HL-60/S4 treated with retinoic acid at 250 ng/mL for 4 days and 3 days (cell line): ENCODE measurements around the gene CAD.

Experiments
- in situ Hi-C: fragments of 300-500 bp; cut with MboI; formaldehyde crosslinking; loops from 2 replicates; pipeline ENCODE4 v1.7.0; 2022; ENCODE audit warnings: low sequenced_read_pairs

CAD gene

GRCh38 chr2:27275211-27276150, 58.3 kb downstream of the CAD start, which contains the start of gene DNAJC5G:
Gene DNAJC5G, plus strand, starts transcription at chr2:27275433. Its CDS starts 1,296 bp downstream, at chr2:27276729.
- in situ Hi-C loops = loop anchor here (25.0 kb wide), 1 partner anchor 163 kb away; the partner anchor contains the start of genes ABHD1 and CGREF1

- in situ Hi-C loops = loop anchor here (25.0 kb wide), 1 partner anchor 166 kb away; the partner anchor contains the start of genes ABHD1 and CGREF1
Measured at GRCh38 chr2:27278010-27278409, 60.8 kb downstream of the CAD start.

GRCh38 chr2:27280826-27281225, 63.7 kb downstream of the CAD start:
- in situ Hi-C loops = loop anchor here (25.0 kb wide), 1 partner anchor 169 kb away; the partner anchor contains the start of genes ABHD1 and CGREF1

GRCh38 chr2:27281442-27281841, 64.3 kb downstream of the CAD start:
- in situ Hi-C loops = loop anchor here (25.0 kb wide), 1 partner anchor 169 kb away; the partner anchor contains the start of genes ABHD1 and CGREF1

GRCh38 chr2:27281855-27282559, 64.8 kb downstream of the CAD start, which contains the start of gene TRIM54:
Gene TRIM54, plus strand, starts transcription at chr2:27282429. Its CDS starts 303 bp downstream, at chr2:27282732.
- in situ Hi-C loops = loop anchor here (25.0 kb wide), 1 partner anchor 170 kb away; the partner anchor contains the start of genes ABHD1 and CGREF1

GRCh38 chr2:27282892-27283291, 65.7 kb downstream of the CAD start:
- in situ Hi-C loops = loop anchor here (25.0 kb wide), 1 partner anchor 171 kb away; the partner anchor contains the start of genes ABHD1 and CGREF1

GRCh38 chr2:27284996-27285395, 67.8 kb downstream of the CAD start:
- in situ Hi-C loops = loop anchor here (25.0 kb wide), 1 partner anchor 173 kb away; the partner anchor contains the start of genes ABHD1 and CGREF1

- in situ Hi-C loops = loop anchor here (25.0 kb wide), 1 partner anchor 173 kb away; the partner anchor contains the start of genes ABHD1 and CGREF1
Measured at GRCh38 chr2:27285481-27285880, 68.3 kb downstream of the CAD start.

- in situ Hi-C loops = loop anchor here (25.0 kb wide), 1 partner anchor 176 kb away; the partner anchor contains the start of genes ABHD1 and CGREF1
Measured at GRCh38 chr2:27288610-27289009, 71.4 kb downstream of the CAD start.

GRCh38 chr2:27290549-27290948, 73.4 kb downstream of the CAD start:
- in situ Hi-C loops = loop anchor here (25.0 kb wide), 1 partner anchor 178 kb away; the partner anchor contains the start of genes ABHD1 and CGREF1

- in situ Hi-C loops = loop anchor here (25.0 kb wide), 1 partner anchor 180 kb away; the partner anchor contains the start of genes ABHD1 and CGREF1
Measured at GRCh38 chr2:27291865-27292264, 74.7 kb downstream of the CAD start.
